Measurements from ENCODE around the gene RIT2. TPM values are rescaled to one million over a fixed set of nuclear protein-coding genes. Genes with fewer than 3 reads are reported as not detected.

The RIT2 gene
- total and polyA plus RNA-seq, 2 experiments from 2014 or later: not detected

GRCh38 chr18:42839408-42839807 lies 276.1 kb downstream of the RIT2 start:
- H3K27me3 ChIP-seq: no peaks in the 10 kb centered on the region
- no peaks in the 10 kb centered on the region for H3K9me3 ChIP-seq (ENCODE audit: low read depth)
- H3K4me1 ChIP-seq (ENCODE audit: low read depth): no peaks in the 10 kb centered on the region
- TF ChIP-seq, protein P1, sequence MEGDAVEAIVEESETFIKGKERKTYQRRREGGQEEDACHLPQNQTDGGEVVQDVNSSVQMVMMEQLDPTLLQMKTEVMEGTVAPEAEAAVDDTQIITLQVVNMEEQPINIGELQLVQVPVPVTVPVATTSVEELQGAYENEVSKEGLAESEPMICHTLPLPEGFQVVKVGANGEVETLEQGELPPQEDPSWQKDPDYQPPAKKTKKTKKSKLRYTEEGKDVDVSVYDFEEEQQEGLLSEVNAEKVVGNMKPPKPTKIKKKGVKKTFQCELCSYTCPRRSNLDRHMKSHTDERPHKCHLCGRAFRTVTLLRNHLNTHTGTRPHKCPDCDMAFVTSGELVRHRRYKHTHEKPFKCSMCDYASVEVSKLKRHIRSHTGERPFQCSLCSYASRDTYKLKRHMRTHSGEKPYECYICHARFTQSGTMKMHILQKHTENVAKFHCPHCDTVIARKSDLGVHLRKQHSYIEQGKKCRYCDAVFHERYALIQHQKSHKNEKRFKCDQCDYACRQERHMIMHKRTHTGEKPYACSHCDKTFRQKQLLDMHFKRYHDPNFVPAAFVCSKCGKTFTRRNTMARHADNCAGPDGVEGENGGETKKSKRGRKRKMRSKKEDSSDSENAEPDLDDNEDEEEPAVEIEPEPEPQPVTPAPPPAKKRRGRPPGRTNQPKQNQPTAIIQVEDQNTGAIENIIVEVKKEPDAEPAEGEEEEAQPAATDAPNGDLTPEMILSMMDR (IDR thresholded peaks at IDR 0.05; ENCODE audit: low read depth, low read length): no peak
- DNase-seq (ENCODE audit: low read depth in 1 of 2, low spot score in 1 of 2): peak in 1 of 2 donors; percentile 24
- H3K27ac ChIP-seq: no peak overlapping the region
- no peak overlapping the region for H3K4me3 ChIP-seq
- H3K36me3 ChIP-seq: no peaks in the 10 kb centered on the region

DNA sequence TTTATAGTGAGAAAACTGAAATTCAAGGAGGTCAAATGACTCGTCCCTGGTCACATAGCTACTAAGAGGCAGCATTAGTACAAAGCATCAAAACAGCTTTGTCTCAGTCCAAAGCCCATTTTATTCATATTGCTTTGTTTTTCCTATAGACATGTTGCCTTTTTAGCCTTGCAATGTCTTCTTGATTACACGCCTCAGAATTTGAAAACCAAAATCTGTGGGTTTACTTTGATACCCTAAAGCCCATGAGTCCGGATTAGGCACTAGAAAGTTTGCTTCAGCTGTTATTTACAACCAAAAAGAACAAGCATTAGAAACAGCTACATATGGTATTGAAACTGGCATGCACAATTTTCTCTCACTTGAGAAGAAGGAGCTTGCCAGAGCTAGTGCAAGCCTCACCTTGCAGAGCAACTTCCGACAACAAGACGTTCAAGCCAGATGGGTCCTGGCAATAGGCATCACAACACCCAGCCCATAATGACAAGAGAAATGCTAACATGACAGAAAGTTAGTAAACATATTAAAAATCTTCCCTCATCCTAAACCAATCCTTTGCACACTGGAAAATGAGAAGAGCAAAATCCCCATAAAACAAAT lies 276.8 kb downstream of the RIT2 start:
- TF ChIP-seq, protein P1 (IDR thresholded peaks at IDR 0.05; ENCODE audit: low read depth, low read length): no peak
- no peak for DNase-seq (ENCODE audit: low read depth in 1 of 2, low spot score in 1 of 2)
- Histone ChIP-seq H3K4me3 (no peak overlapping the region), H3K9me3 (ENCODE audit: low read depth) (no peaks in the 10 kb centered on the region), H3K4me1 (ENCODE audit: low read depth) (no peaks in the 10 kb centered on the region), H3K36me3 (no peaks in the 10 kb centered on the region), H3K27me3 (no peaks in the 10 kb centered on the region), H3K27ac (no peak overlapping the region)

- H3K27me3 ChIP-seq: no peaks in the 10 kb centered on the region
- DNase-seq (ENCODE audit: low read depth in 1 of 2, low spot score in 1 of 2): no peak
- TF ChIP-seq, protein P1 (IDR thresholded peaks at IDR 0.05; ENCODE audit: low read depth, low read length): no peak
These were observed 284.5 kb downstream of the RIT2 start for GRCh38 chr18:42830936-42831335.

DNA sequence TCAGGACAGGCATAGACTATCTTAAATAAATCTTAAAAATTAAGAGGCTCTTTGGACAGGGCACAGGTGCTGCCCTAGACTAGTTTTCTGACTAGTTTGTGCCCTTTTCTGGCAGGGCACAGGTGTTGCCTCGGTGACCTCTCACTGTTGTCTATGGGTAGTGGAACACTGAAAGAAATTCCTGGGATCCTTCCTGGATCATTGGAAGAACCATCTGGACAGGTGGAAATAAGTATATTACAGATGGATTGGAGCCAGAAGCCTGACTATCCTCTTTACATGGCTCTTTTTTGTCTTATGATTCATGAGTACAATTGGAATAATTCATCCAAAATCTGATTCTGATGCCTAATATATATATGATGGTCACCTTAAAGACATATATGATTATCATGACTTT lies 286.6 kb downstream of the RIT2 start:
- DNase-seq (ENCODE audit: low read depth in 1 of 2, low spot score in 1 of 2): no peak
- no peak overlapping the region for H3K4me3 ChIP-seq
- H3K27ac ChIP-seq: no peak overlapping the region
- no peaks in the 10 kb centered on the region for H3K9me3 ChIP-seq (ENCODE audit: low read depth)
- no peaks in the 10 kb centered on the region for H3K4me1 ChIP-seq (ENCODE audit: low read depth)
- H3K27me3 ChIP-seq: no peaks in the 10 kb centered on the region
- H3K36me3 ChIP-seq: no peaks in the 10 kb centered on the region
- TF ChIP-seq, protein P1 (IDR thresholded peaks at IDR 0.05; ENCODE audit: low read depth, low read length): no peak

More at GRCh38 chr18:42830936-42831335, 284.5 kb downstream of the RIT2 start:
- H3K4me1 ChIP-seq (ENCODE audit: low read depth): no peaks in the 10 kb centered on the region
- no peaks in the 10 kb centered on the region for H3K36me3 ChIP-seq
- H3K4me3 ChIP-seq: no peak overlapping the region
- H3K9me3 ChIP-seq (ENCODE audit: low read depth): no peaks in the 10 kb centered on the region
- H3K27ac ChIP-seq: no peak overlapping the region

- Histone ChIP-seq H3K27ac (no peak overlapping the region), H3K4me1 (ENCODE audit: low read depth) (no peaks in the 10 kb centered on the region), H3K4me3 (no peak overlapping the region), H3K27me3 (no peaks in the 10 kb centered on the region), H3K9me3 (ENCODE audit: low read depth) (no peaks in the 10 kb centered on the region), H3K36me3 (no peaks in the 10 kb centered on the region)
- TF ChIP-seq, protein P1 (IDR thresholded peaks at IDR 0.05; ENCODE audit: low read depth, low read length): no peak
- DNase-seq (ENCODE audit: low read depth in 1 of 2, low spot score in 1 of 2): no peak
These were observed 291.3 kb downstream of the RIT2 start for GRCh38 chr18:42824178-42824577.
